HFFc6 (cell line): ENCODE data around the gene LENEP. TPM values are rescaled to one million over a fixed set of nuclear protein-coding genes. Genes with fewer than 3 reads are reported as not detected.

Experiments used
- DNase-seq: peaks from one replicate; pipeline ENCODE4 v3.0.0-alpha.2; 2018
- H3K27ac Mint-ChIP-seq: 2 replicates; pipeline ENCODE4 v1.8.0; 2020; ENCODE audit warnings: mild to moderate bottlenecking, mixed read lengths
- H3K27me3 Mint-ChIP-seq: 2 replicates; pipeline ENCODE4 v1.8.0; 2021; ENCODE audit warnings: mild to moderate bottlenecking, moderate library complexity, mixed read lengths; ENCODE audit not compliant: insufficient read depth
- H3K36me3 Mint-ChIP-seq: 2 replicates; pipeline ENCODE4 v1.8.0; 2021; ENCODE audit warnings: low read depth, mixed read lengths
- H3K4me1 Mint-ChIP-seq: 2 replicates; pipeline ENCODE4 v1.8.0; 2020; ENCODE audit warnings: low read depth, mixed read lengths
- H3K4me3 Mint-ChIP-seq: 2 replicates; pipeline ENCODE4 v1.8.0; 2020; ENCODE audit warnings: mild to moderate bottlenecking, moderate library complexity, mixed read lengths
- H3K9me3 Mint-ChIP-seq: 2 replicates; pipeline ENCODE4 v1.8.0; 2020; ENCODE audit warnings: mild to moderate bottlenecking, mixed read lengths
- CTCF ChIP-seq: fragments of 200-600 bp; sonication (generic); IDR thresholded peaks from 2 replicates; pipeline ENCODE4 v1.5.0; 2021; ENCODE audit warnings: antibody characterized with exemption, mild to moderate bottlenecking
- total RNA-seq, 6 experiments: library from RNA; stranded (reverse); fragmentation: NEBNext Ultra II Directional; extraction: Animal tissue kit (Norgen Biotek cat#: 25700); gene quantifications; 2 replicates in 1 of 6; 3 replicates in 5 of 6; pipeline ENCODE4 v1.2.3, GENCODE V29; 2021

Gene LENEP
- total RNA-seq, 6 experiments from 2014 or later, result 0.46 TPM; not detected in 5

DNA sequence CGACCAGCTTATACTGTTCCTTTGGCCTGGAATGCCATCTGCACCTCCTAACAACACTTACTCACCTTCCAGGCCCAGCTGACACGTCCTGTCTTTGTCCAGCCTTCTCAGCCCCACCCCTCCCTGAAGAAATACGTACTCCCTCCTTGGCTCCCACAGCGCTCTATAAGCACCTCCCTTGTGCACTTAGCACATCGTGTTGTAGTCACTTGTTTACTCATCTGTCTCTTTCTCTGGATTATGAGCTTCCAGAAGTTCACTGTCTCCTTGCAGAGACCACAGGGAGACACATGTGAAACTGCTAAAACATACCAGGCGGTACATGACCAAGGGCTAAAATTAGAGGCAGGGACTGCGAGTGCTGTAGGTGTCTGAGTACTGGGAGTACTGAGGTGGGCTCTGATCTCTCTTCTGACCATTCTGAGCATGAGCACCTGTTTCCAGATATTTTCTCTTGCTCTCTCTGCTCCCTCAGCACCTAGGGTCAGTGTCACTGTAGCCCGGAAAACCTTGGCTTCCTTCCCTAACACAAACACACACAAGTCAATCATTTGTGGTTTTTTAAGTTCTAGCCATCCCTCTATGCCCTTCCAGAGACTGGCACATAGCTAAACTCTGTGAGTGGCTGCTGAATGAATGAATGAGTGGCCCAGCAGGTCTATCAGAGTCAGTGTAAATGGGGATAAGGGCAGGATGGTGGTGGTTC is 45.4 kb downstream of the LENEP start:
- H3K4me3 Mint-ChIP-seq, result no peak overlapping the region
- H3K27ac Mint-ChIP-seq, result no peak overlapping the region
- TF ChIP-seq CTCF, result no peak
- H3K4me1 Mint-ChIP-seq, result peaks cover 8% of the 10 kb centered on the region
- no peaks in the 10 kb centered on the region for H3K9me3 Mint-ChIP-seq
- peaks cover 49% of the 10 kb centered on the region for H3K27me3 Mint-ChIP-seq
- no peaks in the 10 kb centered on the region for H3K36me3 Mint-ChIP-seq
- peak; percentile 16 for DNase-seq

DNA sequence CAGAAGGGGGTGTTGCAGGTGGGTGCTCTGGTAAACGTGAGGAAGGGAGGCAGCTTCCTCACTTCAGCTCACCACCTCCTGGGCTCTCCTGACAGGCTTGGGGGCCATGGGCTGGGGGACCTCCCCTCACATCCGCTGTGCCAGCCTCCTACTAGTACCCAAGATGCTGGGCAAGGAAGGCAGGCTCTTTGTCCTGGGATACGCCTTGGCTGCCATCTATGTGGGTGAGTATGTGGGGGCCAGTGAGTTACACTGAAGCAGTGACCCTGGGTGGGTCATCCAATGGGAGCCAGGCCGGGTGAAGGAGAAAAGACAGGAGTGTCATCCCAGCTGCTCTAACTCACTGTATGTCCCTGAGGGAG is 45.9 kb downstream of the LENEP start:
- no peaks in the 10 kb centered on the region for H3K9me3 Mint-ChIP-seq
- H3K4me3 Mint-ChIP-seq, result no peak overlapping the region
- no peaks in the 10 kb centered on the region for H3K36me3 Mint-ChIP-seq
- H3K27me3 Mint-ChIP-seq, result peaks cover 43% of the 10 kb centered on the region
- peaks cover 9% of the 10 kb centered on the region for H3K4me1 Mint-ChIP-seq
- H3K27ac Mint-ChIP-seq, result no peak overlapping the region
- no peak for DNase-seq
- TF ChIP-seq CTCF, result no peak

- Mint-ChIP-seq H3K27me3 (peaks cover 32% of the 10 kb centered on the region), H3K27ac (no peak overlapping the region), H3K4me3 (no peak overlapping the region), H3K9me3 (no peaks in the 10 kb centered on the region), H3K36me3 (no peaks in the 10 kb centered on the region), H3K4me1 (peaks cover 22% of the 10 kb centered on the region)
- TF ChIP-seq CTCF, result no peak
- DNase-seq, result no peak
Measured at GRCh38 chr1:155040358-155041093, 47.1 kb downstream of the LENEP start.

- no peak for DNase-seq
- Mint-ChIP-seq H3K36me3 (no peaks in the 10 kb centered on the region), H3K9me3 (no peaks in the 10 kb centered on the region), H3K27me3 (peaks cover 16% of the 10 kb centered on the region), H3K4me1 (peaks cover 27% of the 10 kb centered on the region), H3K27ac (no peak overlapping the region), H3K4me3 (no peak overlapping the region)
- no peak for TF ChIP-seq CTCF
Measured at GRCh38 chr1:155042789-155043188, 49.4 kb downstream of the LENEP start.

DNA sequence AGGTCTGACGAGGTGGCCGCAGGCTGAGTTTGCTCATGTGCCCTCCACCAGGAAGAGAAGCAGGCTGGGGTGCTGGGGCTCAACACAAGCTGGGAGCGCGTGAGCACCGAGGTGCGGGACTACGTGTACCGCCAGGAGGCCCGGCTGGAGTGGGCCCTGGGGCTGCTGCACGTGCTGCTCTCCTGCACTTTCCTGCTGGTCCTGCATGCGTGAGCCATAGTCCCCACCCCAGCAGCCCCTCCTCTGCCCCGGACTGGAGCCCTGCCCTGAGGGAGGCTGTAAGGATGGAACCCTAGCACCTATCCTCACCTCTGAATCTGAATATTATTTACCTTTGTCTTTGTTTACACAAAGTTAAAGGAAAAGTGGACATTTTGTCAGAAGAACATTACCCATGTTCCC is 49.9 kb downstream of the LENEP start:
- no peak overlapping the region for H3K27ac Mint-ChIP-seq
- no peak for TF ChIP-seq CTCF
- peaks cover 26% of the 10 kb centered on the region for H3K4me1 Mint-ChIP-seq
- DNase-seq, result no peak
- peaks cover 10% of the 10 kb centered on the region; the same call in 1 of the 2 replicates for H3K27me3 Mint-ChIP-seq
- no peaks in the 10 kb centered on the region for H3K9me3 Mint-ChIP-seq
- H3K36me3 Mint-ChIP-seq, result no peaks in the 10 kb centered on the region
- H3K4me3 Mint-ChIP-seq, result no peak overlapping the region
